Sigmoid colon (tissue), 7 donors: Measurements from ENCODE around the gene GABBR2. TPM values are rescaled to one million over a fixed set of nuclear protein-coding genes. Genes with fewer than 3 reads are reported as not detected.

Experiments
- DNase-seq: peaks from one replicate; pipeline ENCODE4 v3.0.0-alpha.2; 2019
- H3K27ac ChIP-seq, 4 donors: fragments of 200-600 bp; sonication (generic); one replicate each; pipeline ENCODE4 v1.5.1; 2016 to 2019; ENCODE audit warnings: mild to moderate bottlenecking in 1 of 4
- H3K27me3 ChIP-seq, 3 donors: fragments of 200-600 bp; sonication (generic); one replicate each; pipeline ENCODE4 v1.5.1; 2019; ENCODE audit warnings: mild to moderate bottlenecking in 1 of 3
- H3K36me3 ChIP-seq, 4 donors: fragments of 200-600 bp; sonication (generic); one replicate each; pipeline ENCODE4 v1.5.1; 2016 to 2019
- H3K4me1 ChIP-seq, 4 donors: fragments of 200-600 bp; sonication (generic); one replicate each; pipeline ENCODE4 v1.5.1; 2017 to 2019
- H3K4me3 ChIP-seq, 4 donors: fragments of 200-600 bp; sonication (generic); one replicate each; pipeline ENCODE4 v1.5.1; 2017 to 2019; ENCODE audit warnings: mild to moderate bottlenecking in 2 of 4, moderate library complexity in 1 of 4
- H3K9me3 ChIP-seq, 4 donors: fragments of 200-600 bp in 3 of 4; sonication (generic) in 3 of 4; one replicate each; pipeline versions ENCODE4 v1.5.1 to v1.6.1; 2013 to 2019
- EP300 ChIP-seq, 4 donors: sonication (generic); formaldehyde crosslinking; IDR thresholded peaks; one replicate each; pipeline ENCODE4 v1.6.1; 2017; ENCODE audit warnings: antibody characterized with exemption in 4 of 4
- POLR2A ChIP-seq, 2 donors: fragments of 450-650 bp; IDR thresholded peaks; one replicate each; pipeline ENCODE4 v1.6.1; 2016; ENCODE audit warnings: antibody characterized with exemption in 2 of 2, mild to moderate bottlenecking in 2 of 2, moderate library complexity in 2 of 2
- POLR2AphosphoS5 ChIP-seq, 4 donors: sonication (generic); formaldehyde crosslinking; IDR thresholded peaks; one replicate each; pipeline ENCODE4 v1.6.1; 2017; ENCODE audit warnings: antibody characterized with exemption in 4 of 4
- WGBS, 2 donors: extraction: QIAGEN DNeasy Blood & Tissue Kit; methylation state at CpG; one replicate each; pipeline ENCODE4 v1.1.7; 2013; 5-methylcytosine and 5-hydroxymethylcytosine counted together
- intact Hi-C: fragments of 100-400 bp; cut with DNase I; formaldehyde crosslinking; loops from one replicate; pipeline ENCODE4 v1.15.1; 2023
- polyA plus RNA-seq, 3 donors: library from polyadenylated mRNA; stranded (reverse); fragments of 200-250 nt; gene quantifications; one replicate each; pipeline ENCODE4 v1.2.3, GENCODE V29; 2013
- total RNA-seq, 4 donors: library from RNA; depleted of rRNA; stranded (reverse); fragments of >200 nt; gene quantifications; one replicate each; pipeline ENCODE4 v1.1.0, GENCODE V29; 2016
- TF ChIP-seq, protein P1 (sequence below), 4 experiments: fragments of 450-650 bp in 3 of 4; fragments of 200-600 bp in 1 of 4; IDR thresholded peaks; one replicate each; pipeline ENCODE4 v1.5.1; 2016 to 2019; ENCODE audit warnings: antibody characterized with exemption in 4 of 4, mild to moderate bottlenecking in 3 of 4, moderate library complexity in 2 of 4
- donor health status: healthy with polysubstance abuse.
- donor health status: Bipolar disorder and iron deficiency.
- donor health status: healthy.

Gene GABBR2
- total and polyA plus RNA-seq, 7 donors = under 0.01 to 0.04 (median under 0.01) TPM; not detected in 4

DNA sequence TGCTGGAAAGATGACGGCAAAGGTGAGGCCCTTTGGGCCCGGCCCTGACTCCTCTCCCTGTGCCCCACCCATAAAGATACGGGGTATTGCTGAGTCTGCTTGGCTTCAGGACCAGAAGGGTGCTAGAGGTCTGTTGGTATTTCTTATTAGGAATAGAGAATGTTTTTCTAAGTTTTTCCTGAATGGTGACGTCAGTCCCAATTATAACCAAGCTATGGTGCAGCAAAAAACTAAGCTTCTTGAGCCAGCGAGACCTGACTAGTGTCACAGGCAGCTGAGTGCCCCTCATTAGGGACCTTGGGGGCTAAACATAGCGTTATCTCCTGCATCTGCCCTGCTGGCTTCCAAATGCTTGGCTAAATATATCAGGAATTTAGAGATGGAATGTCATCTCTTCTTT lies 302.3 kb downstream of the GABBR2 start:
- Histone ChIP-seq H3K4me3 (no peak overlapping the region), H3K4me1 (peaks cover 0 to 4% (median 2%) of the 10 kb centered on the region in 4 donors), H3K27me3 (no peaks in the 10 kb centered on the region), H3K9me3 (no peaks in the 10 kb centered on the region), H3K36me3 (no peaks in the 10 kb centered on the region), H3K27ac (no peak overlapping the region)
- TF ChIP-seq POLR2AphosphoS5 (IDR thresholded peaks at IDR 0.05) = no peak
- TF ChIP-seq EP300 (IDR thresholded peaks at IDR 0.05) = no peak
- TF ChIP-seq, protein P1, sequence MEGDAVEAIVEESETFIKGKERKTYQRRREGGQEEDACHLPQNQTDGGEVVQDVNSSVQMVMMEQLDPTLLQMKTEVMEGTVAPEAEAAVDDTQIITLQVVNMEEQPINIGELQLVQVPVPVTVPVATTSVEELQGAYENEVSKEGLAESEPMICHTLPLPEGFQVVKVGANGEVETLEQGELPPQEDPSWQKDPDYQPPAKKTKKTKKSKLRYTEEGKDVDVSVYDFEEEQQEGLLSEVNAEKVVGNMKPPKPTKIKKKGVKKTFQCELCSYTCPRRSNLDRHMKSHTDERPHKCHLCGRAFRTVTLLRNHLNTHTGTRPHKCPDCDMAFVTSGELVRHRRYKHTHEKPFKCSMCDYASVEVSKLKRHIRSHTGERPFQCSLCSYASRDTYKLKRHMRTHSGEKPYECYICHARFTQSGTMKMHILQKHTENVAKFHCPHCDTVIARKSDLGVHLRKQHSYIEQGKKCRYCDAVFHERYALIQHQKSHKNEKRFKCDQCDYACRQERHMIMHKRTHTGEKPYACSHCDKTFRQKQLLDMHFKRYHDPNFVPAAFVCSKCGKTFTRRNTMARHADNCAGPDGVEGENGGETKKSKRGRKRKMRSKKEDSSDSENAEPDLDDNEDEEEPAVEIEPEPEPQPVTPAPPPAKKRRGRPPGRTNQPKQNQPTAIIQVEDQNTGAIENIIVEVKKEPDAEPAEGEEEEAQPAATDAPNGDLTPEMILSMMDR (IDR thresholded peaks at IDR 0.05) = no peak
- no peak for TF ChIP-seq POLR2A (IDR thresholded peaks at IDR 0.05)
- WGBS, 2 donors = 66 to 84% methylated on average over 6 of the region's 6 CpGs
- intact Hi-C loops = no loop called here
- DNase-seq = no peak

DNA sequence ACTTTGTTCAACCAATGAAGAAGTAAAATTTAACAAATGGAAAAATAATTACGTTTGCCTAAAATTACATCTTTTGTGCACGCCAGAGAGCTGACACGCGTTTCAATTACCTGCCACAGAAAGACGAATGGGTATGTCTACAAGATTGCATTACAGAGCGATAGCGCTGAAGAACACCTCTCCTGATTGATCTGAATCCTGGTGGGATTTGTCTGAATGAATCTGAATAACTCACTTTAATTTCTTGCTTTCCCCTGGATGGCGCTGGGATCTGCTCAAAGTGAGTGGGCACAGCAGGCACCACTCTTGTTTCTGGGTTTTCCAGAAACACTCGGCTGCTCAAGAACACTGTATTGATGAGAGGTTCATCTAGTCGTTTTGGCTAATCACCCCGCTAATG lies 304.5 kb downstream of the GABBR2 start:
- H3K4me3 ChIP-seq = no peak overlapping the region
- intact Hi-C loops = no loop called here
- no peaks in the 10 kb centered on the region for H3K4me1 ChIP-seq
- no peak for TF ChIP-seq EP300 (IDR thresholded peaks at IDR 0.05)
- TF ChIP-seq POLR2A (IDR thresholded peaks at IDR 0.05) = no peak
- TF ChIP-seq, protein P1 (IDR thresholded peaks at IDR 0.05) = no peak
- TF ChIP-seq POLR2AphosphoS5 (IDR thresholded peaks at IDR 0.05) = no peak
- no peaks in the 10 kb centered on the region for H3K27me3 ChIP-seq
- no peaks in the 10 kb centered on the region for H3K9me3 ChIP-seq
- no peak overlapping the region for H3K27ac ChIP-seq
- 90 to 91% methylated on average over 11 of the region's 11 CpGs for WGBS, 2 donors
- DNase-seq = no peak
- H3K36me3 ChIP-seq = no peaks in the 10 kb centered on the region

DNA sequence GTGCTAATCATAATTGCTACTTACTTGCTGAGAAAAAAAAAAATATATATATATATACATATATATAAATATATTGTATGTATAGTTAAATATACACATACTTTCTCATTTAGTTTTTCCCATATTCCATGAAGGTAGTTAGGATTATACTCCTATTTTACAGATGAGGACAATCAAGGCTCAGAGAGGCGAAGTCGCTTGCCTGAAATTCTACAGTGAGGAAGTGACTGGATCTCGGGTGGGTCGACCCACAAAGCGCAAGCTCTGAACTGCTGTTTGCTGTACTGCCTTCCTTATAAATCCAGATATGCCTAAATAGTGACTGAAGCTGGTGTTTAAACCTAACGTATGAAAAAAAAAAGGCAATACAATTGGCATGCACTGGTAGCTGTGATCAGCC lies 305.0 kb downstream of the GABBR2 start:
- TF ChIP-seq POLR2AphosphoS5 (IDR thresholded peaks at IDR 0.05) (no peak), EP300 (IDR thresholded peaks at IDR 0.05) (no peak), POLR2A (IDR thresholded peaks at IDR 0.05) (no peak)
- TF ChIP-seq, protein P1 (IDR thresholded peaks at IDR 0.05) = no peak
- Histone ChIP-seq H3K4me1 (no peaks in the 10 kb centered on the region), H3K9me3 (no peaks in the 10 kb centered on the region), H3K27ac (no peak overlapping the region), H3K36me3 (no peaks in the 10 kb centered on the region), H3K4me3 (no peak overlapping the region), H3K27me3 (no peaks in the 10 kb centered on the region)
- intact Hi-C loops = no loop called here
- 86 to 95% methylated on average over 6 of the region's 6 CpGs for WGBS, 2 donors
- DNase-seq = no peak

DNA sequence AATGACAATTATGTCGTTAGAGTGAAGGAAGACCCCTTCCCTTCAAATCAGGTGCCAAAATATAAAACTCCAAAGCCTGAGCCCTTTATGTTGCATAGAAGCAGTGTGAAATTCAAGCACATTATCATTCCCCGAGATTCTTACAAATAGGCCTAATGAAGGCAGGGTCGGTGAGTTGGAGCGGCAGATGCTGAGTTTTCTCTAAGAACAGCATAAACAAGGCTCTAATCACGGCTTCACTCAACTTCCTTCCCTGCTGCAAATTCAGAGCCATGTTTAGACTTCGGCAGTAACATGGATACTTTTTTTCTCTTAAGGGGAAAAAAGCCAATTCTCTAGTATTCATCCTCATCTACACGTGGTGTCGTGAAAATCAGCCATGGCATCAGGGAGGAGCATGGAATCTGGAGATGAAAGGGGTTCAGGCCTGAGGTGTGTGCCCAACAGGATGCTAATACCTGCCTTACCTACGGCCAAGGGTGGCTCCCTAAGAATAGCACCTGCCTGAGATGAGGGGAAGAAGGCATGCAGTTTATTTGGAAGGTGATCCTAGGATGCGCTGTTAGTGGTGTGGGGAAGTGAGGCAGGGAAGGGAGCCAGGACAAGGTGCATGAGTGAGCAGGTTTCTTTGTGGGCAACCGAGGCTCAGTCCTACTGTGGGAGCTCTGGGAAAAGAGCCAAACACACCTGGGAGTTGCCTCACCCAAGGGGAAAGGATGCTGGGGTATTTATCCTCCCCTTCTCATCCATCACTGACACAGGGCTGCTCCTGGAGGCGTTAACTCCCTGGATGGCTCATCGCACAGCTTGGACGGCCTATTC lies 306.5 kb downstream of the GABBR2 start:
- no peak for DNase-seq
- TF ChIP-seq EP300 (IDR thresholded peaks at IDR 0.05) (no peak), POLR2A (IDR thresholded peaks at IDR 0.05) (no peak), POLR2AphosphoS5 (IDR thresholded peaks at IDR 0.05) (no peak)
- TF ChIP-seq, protein P1 (IDR thresholded peaks at IDR 0.05) = no peak
- H3K9me3 ChIP-seq = no peaks in the 10 kb centered on the region
- 73 to 75% methylated on average over 14 of the region's 14 CpGs for WGBS, 2 donors
- H3K4me1 ChIP-seq = no peaks in the 10 kb centered on the region
- H3K27ac ChIP-seq = no peak overlapping the region
- no peaks in the 10 kb centered on the region for H3K36me3 ChIP-seq
- intact Hi-C loops = no loop called here
- H3K27me3 ChIP-seq = no peaks in the 10 kb centered on the region
- H3K4me3 ChIP-seq = no peak overlapping the region
